ENCODE data around the gene KCNJ3. TPM values are rescaled to one million over a fixed set of nuclear protein-coding genes. Genes with fewer than 3 reads are reported as not detected.
"Not testable (repeated sequence)": the region's sequence is repeated elsewhere in the genome, so short reads cannot be mapped to it uniquely, and the experiment has no call there.

KCNJ3 gene
- total RNA-seq, 1 donor from 2014 or later = 4.2 TPM

DNA sequence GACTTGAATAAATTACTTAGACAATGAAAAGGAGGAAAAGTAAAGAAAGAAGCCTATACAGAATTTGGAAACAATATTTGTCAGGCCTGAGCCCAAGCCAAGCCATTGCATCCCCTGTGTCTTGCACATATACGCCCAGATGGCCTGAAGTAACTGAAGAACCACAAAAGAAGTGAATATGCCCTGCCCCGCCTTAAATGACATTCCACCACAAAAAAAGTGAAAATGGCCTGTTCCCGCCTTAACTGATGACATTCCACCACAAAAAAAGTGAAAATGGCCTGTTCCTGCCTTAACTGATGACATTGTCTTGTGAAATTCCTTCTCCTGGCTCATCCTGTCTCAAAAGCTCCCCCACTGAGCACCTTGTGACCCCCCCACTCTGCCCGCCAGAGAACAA, 168.7 kb downstream of the KCNJ3 start:
- not testable (repeated sequence) for H3K27ac ChIP-seq (ENCODE audit: low read depth, low read length); H3K36me3 ChIP-seq (ENCODE audit: control insufficient read depth in 3 of 3, insufficient read depth in 3 of 3, low read length in 3 of 3); H3K9ac ChIP-seq (ENCODE audit: low read depth in 1 of 3, low read length in 3 of 3); H3K4me3 ChIP-seq (ENCODE audit: low read length in 3 of 3); H3K27me3 ChIP-seq (ENCODE audit: control insufficient read depth in 3 of 3, insufficient read depth in 3 of 3, low read length in 3 of 3); H3K4me1 ChIP-seq (ENCODE audit: control insufficient read depth in 3 of 3, insufficient read depth in 3 of 3, low read length in 3 of 3); H3K9me3 ChIP-seq (ENCODE audit: control insufficient read depth in 3 of 3, low read length in 3 of 3)

DNA sequence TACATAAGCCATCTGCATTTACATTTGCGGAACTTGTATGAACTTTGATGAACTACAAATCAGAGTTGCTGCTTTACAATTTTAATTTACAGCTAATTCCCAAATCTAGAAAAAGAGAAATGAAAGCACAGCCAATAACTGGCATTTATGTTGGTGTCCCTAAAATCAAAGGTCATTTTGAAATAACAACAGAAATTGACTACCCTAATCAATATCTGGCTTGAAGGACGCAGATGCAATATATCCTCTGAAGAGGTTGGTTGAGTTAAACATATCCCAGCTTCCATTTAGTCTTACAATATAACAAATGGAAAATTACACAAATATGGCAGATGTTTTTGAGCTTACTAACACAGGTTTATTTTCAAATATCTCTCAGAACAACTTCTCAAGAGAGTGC, 177.5 kb downstream of the KCNJ3 start:
- no peaks in the 10 kb centered on the region for H3K36me3 ChIP-seq (ENCODE audit: control insufficient read depth in 3 of 3, insufficient read depth in 3 of 3, low read length in 3 of 3)
- no peak overlapping the region for H3K4me3 ChIP-seq (ENCODE audit: low read length in 3 of 3)
- no peak overlapping the region for H3K27ac ChIP-seq (ENCODE audit: low read depth, low read length)
- H3K27me3 ChIP-seq (ENCODE audit: control insufficient read depth in 3 of 3, insufficient read depth in 3 of 3, low read length in 3 of 3) = no peaks in the 10 kb centered on the region
- no peaks in the 10 kb centered on the region for H3K9me3 ChIP-seq (ENCODE audit: control insufficient read depth in 3 of 3, low read length in 3 of 3)
- no peaks in the 10 kb centered on the region for H3K4me1 ChIP-seq (ENCODE audit: control insufficient read depth in 3 of 3, insufficient read depth in 3 of 3, low read length in 3 of 3)
- H3K9ac ChIP-seq (ENCODE audit: low read depth in 1 of 3, low read length in 3 of 3) = no peak overlapping the region

DNA sequence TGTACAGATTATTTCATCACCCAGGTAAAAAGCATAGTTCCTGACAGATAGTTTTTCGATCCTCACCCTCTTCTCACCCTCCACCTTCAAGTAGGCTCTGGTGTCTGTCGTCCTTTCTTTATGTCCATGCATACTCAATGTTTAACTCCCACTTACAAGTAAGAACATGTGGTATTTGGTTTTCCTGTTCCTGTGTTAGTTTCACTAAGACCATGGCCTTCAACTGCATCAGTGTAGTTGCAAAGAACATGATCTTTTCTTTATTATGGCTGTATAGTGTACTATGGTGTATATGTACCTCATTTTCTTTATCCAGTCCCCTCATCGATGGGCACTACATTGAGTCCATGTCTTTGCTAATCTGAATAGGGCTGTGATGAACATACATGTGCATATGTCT, 184.2 kb downstream of the KCNJ3 start:
- H3K36me3 ChIP-seq (ENCODE audit: control insufficient read depth in 3 of 3, insufficient read depth in 3 of 3, low read length in 3 of 3) = no peaks in the 10 kb centered on the region
- no peak overlapping the region for H3K9ac ChIP-seq (ENCODE audit: low read depth in 1 of 3, low read length in 3 of 3)
- no peaks in the 10 kb centered on the region for H3K4me1 ChIP-seq (ENCODE audit: control insufficient read depth in 3 of 3, insufficient read depth in 3 of 3, low read length in 3 of 3)
- H3K27me3 ChIP-seq (ENCODE audit: control insufficient read depth in 3 of 3, insufficient read depth in 3 of 3, low read length in 3 of 3) = no peaks in the 10 kb centered on the region
- H3K27ac ChIP-seq (ENCODE audit: low read depth, low read length) = no peak overlapping the region
- no peak overlapping the region for H3K4me3 ChIP-seq (ENCODE audit: low read length in 3 of 3)
- peaks cover 0 to 4% (median 0%) of the 10 kb centered on the region in 3 donors for H3K9me3 ChIP-seq (ENCODE audit: control insufficient read depth in 3 of 3, low read length in 3 of 3)

GRCh38 chr2:154886316-154886715, 187.8 kb downstream of the KCNJ3 start:
- H3K36me3 ChIP-seq (ENCODE audit: control insufficient read depth in 3 of 3, insufficient read depth in 3 of 3, low read length in 3 of 3) = no peaks in the 10 kb centered on the region
- no peaks in the 10 kb centered on the region for H3K4me1 ChIP-seq (ENCODE audit: control insufficient read depth in 3 of 3, insufficient read depth in 3 of 3, low read length in 3 of 3)
- H3K27ac ChIP-seq (ENCODE audit: low read depth, low read length) = no peak overlapping the region
- H3K9me3 ChIP-seq (ENCODE audit: control insufficient read depth in 3 of 3, low read length in 3 of 3) = peaks cover 0 to 4% (median 0%) of the 10 kb centered on the region in 3 donors
- no peak overlapping the region for H3K9ac ChIP-seq (ENCODE audit: low read depth in 1 of 3, low read length in 3 of 3)
- no peaks in the 10 kb centered on the region for H3K27me3 ChIP-seq (ENCODE audit: control insufficient read depth in 3 of 3, insufficient read depth in 3 of 3, low read length in 3 of 3)
- H3K4me3 ChIP-seq (ENCODE audit: low read length in 3 of 3) = no peak overlapping the region

- Histone ChIP-seq H3K4me3 (ENCODE audit: low read length in 3 of 3) (no peak overlapping the region), H3K9ac (ENCODE audit: low read depth in 1 of 3, low read length in 3 of 3) (no peak overlapping the region)
Observed at GRCh38 chr2:154898269-154898668, 199.8 kb downstream of the KCNJ3 start.

DNA sequence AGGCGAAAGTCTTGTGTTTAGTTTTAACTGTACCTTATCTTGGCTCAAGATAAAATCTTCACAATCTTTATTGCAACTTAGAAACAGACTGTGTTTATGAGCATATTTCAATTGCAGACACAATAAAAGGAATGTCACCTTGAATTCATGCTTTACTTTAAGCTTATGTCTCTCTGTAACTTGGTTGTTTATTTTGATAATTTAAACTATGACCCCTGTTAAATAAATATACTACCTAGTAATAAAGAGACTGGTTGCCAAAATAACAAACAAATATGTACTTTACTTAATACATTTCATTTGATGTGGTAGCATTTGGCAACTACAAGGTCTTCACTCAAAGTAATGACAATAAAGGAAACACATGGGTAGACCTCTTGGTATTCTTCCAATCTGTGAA, 202.6 kb downstream of the KCNJ3 start:
- Histone ChIP-seq H3K36me3 (ENCODE audit: control insufficient read depth in 3 of 3, insufficient read depth in 3 of 3, low read length in 3 of 3) (no peaks in the 10 kb centered on the region), H3K27ac (ENCODE audit: low read depth, low read length) (no peak overlapping the region), H3K27me3 (ENCODE audit: control insufficient read depth in 3 of 3, insufficient read depth in 3 of 3, low read length in 3 of 3) (no peaks in the 10 kb centered on the region), H3K9me3 (ENCODE audit: control insufficient read depth in 3 of 3, low read length in 3 of 3) (no peaks in the 10 kb centered on the region), H3K4me3 (ENCODE audit: low read length in 3 of 3) (no peak overlapping the region), H3K4me1 (ENCODE audit: control insufficient read depth in 3 of 3, insufficient read depth in 3 of 3, low read length in 3 of 3) (no peaks in the 10 kb centered on the region), H3K9ac (ENCODE audit: low read depth in 1 of 3, low read length in 3 of 3) (no peak overlapping the region)

More at GRCh38 chr2:154898269-154898668, 199.8 kb downstream of the KCNJ3 start:
- Histone ChIP-seq H3K4me1 (ENCODE audit: control insufficient read depth in 3 of 3, insufficient read depth in 3 of 3, low read length in 3 of 3) (no peaks in the 10 kb centered on the region), H3K27ac (ENCODE audit: low read depth, low read length) (no peak overlapping the region), H3K36me3 (ENCODE audit: control insufficient read depth in 3 of 3, insufficient read depth in 3 of 3, low read length in 3 of 3) (no peaks in the 10 kb centered on the region), H3K27me3 (ENCODE audit: control insufficient read depth in 3 of 3, insufficient read depth in 3 of 3, low read length in 3 of 3) (no peaks in the 10 kb centered on the region), H3K9me3 (ENCODE audit: control insufficient read depth in 3 of 3, low read length in 3 of 3) (no peaks in the 10 kb centered on the region)
